ENCODE measurements around the gene TM9SF2. TPM values are rescaled to one million over a fixed set of nuclear protein-coding genes. Genes with fewer than 3 reads are reported as not detected.

TM9SF2 gene, protein sequence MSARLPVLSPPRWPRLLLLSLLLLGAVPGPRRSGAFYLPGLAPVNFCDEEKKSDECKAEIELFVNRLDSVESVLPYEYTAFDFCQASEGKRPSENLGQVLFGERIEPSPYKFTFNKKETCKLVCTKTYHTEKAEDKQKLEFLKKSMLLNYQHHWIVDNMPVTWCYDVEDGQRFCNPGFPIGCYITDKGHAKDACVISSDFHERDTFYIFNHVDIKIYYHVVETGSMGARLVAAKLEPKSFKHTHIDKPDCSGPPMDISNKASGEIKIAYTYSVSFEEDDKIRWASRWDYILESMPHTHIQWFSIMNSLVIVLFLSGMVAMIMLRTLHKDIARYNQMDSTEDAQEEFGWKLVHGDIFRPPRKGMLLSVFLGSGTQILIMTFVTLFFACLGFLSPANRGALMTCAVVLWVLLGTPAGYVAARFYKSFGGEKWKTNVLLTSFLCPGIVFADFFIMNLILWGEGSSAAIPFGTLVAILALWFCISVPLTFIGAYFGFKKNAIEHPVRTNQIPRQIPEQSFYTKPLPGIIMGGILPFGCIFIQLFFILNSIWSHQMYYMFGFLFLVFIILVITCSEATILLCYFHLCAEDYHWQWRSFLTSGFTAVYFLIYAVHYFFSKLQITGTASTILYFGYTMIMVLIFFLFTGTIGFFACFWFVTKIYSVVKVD
- 134 and 164 TPM in 2 replicates for total RNA-seq

GRCh38 chr13:99501184-99501847 lies at the start of gene TM9SF2:
Gene TM9SF2, plus strand, starts transcription at chr13:99501472. Its CDS starts 135 bp downstream, at chr13:99501607.

DNA sequence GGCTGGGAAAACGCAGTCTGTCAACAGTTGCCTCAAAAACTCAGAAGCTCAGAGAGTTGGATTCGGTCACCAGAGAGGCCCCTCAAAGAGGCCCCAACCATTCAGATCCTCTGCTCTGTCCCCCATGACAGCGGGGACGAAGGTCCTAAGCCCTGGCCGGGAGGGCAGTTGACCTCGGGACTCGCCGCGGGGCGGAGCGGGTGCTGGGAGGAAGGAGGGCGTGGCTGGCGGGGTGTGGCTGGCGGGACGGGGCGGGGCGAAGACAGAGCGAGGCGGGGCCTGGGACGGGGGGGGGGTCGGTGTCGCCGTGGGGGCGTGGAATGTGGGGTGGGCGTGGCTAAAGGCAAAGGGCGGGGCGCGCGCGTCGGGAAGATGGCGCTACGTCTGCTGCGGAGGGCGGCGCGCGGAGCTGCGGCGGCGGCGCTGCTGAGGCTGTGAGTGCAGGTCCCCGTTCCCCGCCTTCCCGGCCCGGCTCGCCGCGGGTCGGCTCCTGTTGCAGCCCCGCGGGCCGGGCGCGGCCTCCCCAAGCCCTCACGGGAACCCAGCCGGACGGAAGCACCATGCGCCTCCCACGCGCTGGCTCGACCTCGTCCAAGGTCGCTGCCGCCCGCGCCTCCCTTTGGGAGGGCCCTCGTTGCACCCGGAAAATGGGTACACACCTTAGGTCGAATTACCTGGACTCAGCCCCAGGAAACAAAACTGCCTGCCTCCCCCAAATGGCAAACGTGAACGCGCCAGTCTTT lies 105.2 kb downstream of the TM9SF2 start, which contains the start of gene CLYBL:
Gene CLYBL (plus strand): TSS at position 367 of the 743 bp plus-strand sequence.

Other genes with a start within 250 kb of the TM9SF2 start
- gene GPR18, start 243.1 kb upstream of the TM9SF2 start, total RNA-seq: not detected in 2 replicates
- gene GPR183, start 194.1 kb upstream of the TM9SF2 start, total RNA-seq: 0.24 TPM in 1 of 2 replicates, not detected in the other
- 1.7 and 4.7 TPM in 2 replicates for gene CLYBL, start 105.2 kb downstream of the TM9SF2 start, total RNA-seq